H1 (cell line): Measurements from ENCODE around the gene AMN1. TPM values are rescaled to one million over a fixed set of nuclear protein-coding genes. Genes with fewer than 3 reads are reported as not detected.

ENCODE experiments used
- TBP ChIP-seq: IDR thresholded peaks from 2 replicates; pipeline ENCODE4 v1.6.1; 2011; ENCODE audit warnings: low read depth, low read length, improper control_type of control experiment
- polyA plus RNA-seq, 7 experiments: library from polyadenylated mRNA; depleted of rRNA in 3 of 7; stranded (reverse) in 5 of 7; unstranded in 2 of 7; fragments of >200 nt in 5 of 7; fragments of 200-250 nt in 2 of 7; gene quantifications; 1 replicate in 5 of 7; 2 replicates in 1 of 7; 4 replicates in 1 of 7; pipeline versions ENCODE4 v1.2.1 to v1.2.3, GENCODE V29; 2011 to 2013; ENCODE audit warnings: missing spikeins in 2 of 7, mixed read lengths in 2 of 7
- total RNA-seq: library from RNA; stranded (reverse); fragmentation: NEBNext Ultra II Directional; extraction: Animal tissue kit (Norgen Biotek cat#: 25700); gene quantifications from 2 replicates; pipeline ENCODE4 v1.2.1, GENCODE V29; 2021
- TF ChIP-seq, protein P1 (sequence below): fragments of 300-600 bp; sonication (generic); IDR thresholded peaks from 2 replicates; pipeline ENCODE4 v1.7.1; 2012; ENCODE audit warnings: low read length, moderate library complexity, mild to moderate bottlenecking, inconsistent platforms; ENCODE audit not compliant: insufficient replicate concordance

The AMN1 gene
- total and polyA plus RNA-seq, 2 of the 8 experiments (the other 6 are each of a cell fraction or from before 2014, with no cell fraction given) = 7.5 to 13.8 TPM

- TF ChIP-seq, protein P1, sequence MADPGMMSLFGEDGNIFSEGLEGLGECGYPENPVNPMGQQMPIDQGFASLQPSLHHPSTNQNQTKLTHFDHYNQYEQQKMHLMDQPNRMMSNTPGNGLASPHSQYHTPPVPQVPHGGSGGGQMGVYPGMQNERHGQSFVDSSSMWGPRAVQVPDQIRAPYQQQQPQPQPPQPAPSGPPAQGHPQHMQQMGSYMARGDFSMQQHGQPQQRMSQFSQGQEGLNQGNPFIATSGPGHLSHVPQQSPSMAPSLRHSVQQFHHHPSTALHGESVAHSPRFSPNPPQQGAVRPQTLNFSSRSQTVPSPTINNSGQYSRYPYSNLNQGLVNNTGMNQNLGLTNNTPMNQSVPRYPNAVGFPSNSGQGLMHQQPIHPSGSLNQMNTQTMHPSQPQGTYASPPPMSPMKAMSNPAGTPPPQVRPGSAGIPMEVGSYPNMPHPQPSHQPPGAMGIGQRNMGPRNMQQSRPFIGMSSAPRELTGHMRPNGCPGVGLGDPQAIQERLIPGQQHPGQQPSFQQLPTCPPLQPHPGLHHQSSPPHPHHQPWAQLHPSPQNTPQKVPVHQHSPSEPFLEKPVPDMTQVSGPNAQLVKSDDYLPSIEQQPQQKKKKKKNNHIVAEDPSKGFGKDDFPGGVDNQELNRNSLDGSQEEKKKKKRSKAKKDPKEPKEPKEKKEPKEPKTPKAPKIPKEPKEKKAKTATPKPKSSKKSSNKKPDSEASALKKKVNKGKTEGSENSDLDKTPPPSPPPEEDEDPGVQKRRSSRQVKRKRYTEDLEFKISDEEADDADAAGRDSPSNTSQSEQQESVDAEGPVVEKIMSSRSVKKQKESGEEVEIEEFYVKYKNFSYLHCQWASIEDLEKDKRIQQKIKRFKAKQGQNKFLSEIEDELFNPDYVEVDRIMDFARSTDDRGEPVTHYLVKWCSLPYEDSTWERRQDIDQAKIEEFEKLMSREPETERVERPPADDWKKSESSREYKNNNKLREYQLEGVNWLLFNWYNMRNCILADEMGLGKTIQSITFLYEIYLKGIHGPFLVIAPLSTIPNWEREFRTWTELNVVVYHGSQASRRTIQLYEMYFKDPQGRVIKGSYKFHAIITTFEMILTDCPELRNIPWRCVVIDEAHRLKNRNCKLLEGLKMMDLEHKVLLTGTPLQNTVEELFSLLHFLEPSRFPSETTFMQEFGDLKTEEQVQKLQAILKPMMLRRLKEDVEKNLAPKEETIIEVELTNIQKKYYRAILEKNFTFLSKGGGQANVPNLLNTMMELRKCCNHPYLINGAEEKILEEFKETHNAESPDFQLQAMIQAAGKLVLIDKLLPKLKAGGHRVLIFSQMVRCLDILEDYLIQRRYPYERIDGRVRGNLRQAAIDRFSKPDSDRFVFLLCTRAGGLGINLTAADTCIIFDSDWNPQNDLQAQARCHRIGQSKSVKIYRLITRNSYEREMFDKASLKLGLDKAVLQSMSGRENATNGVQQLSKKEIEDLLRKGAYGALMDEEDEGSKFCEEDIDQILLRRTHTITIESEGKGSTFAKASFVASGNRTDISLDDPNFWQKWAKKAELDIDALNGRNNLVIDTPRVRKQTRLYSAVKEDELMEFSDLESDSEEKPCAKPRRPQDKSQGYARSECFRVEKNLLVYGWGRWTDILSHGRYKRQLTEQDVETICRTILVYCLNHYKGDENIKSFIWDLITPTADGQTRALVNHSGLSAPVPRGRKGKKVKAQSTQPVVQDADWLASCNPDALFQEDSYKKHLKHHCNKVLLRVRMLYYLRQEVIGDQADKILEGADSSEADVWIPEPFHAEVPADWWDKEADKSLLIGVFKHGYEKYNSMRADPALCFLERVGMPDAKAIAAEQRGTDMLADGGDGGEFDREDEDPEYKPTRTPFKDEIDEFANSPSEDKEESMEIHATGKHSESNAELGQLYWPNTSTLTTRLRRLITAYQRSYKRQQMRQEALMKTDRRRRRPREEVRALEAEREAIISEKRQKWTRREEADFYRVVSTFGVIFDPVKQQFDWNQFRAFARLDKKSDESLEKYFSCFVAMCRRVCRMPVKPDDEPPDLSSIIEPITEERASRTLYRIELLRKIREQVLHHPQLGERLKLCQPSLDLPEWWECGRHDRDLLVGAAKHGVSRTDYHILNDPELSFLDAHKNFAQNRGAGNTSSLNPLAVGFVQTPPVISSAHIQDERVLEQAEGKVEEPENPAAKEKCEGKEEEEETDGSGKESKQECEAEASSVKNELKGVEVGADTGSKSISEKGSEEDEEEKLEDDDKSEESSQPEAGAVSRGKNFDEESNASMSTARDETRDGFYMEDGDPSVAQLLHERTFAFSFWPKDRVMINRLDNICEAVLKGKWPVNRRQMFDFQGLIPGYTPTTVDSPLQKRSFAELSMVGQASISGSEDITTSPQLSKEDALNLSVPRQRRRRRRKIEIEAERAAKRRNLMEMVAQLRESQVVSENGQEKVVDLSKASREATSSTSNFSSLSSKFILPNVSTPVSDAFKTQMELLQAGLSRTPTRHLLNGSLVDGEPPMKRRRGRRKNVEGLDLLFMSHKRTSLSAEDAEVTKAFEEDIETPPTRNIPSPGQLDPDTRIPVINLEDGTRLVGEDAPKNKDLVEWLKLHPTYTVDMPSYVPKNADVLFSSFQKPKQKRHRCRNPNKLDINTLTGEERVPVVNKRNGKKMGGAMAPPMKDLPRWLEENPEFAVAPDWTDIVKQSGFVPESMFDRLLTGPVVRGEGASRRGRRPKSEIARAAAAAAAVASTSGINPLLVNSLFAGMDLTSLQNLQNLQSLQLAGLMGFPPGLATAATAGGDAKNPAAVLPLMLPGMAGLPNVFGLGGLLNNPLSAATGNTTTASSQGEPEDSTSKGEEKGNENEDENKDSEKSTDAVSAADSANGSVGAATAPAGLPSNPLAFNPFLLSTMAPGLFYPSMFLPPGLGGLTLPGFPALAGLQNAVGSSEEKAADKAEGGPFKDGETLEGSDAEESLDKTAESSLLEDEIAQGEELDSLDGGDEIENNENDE = no peak
- TF ChIP-seq TBP = no peak
Measured at GRCh38 chr12:31737763-31738162, 8.9 kb upstream of the AMN1 start (continued).
